Skin of body (tissue), 1 donor: ENCODE data around the gene CNNM1. TPM values are rescaled to one million over a fixed set of nuclear protein-coding genes. Genes with fewer than 3 reads are reported as not detected.

ENCODE experiments used
- total RNA-seq: library from RNA; depleted of rRNA; stranded (reverse); fragments of >200 nt; gene quantifications from one replicate; pipeline ENCODE4 v1.2.3, GENCODE V29; 2014

CNNM1 gene
- total RNA-seq, 1 donor from 2014 or later: 0.20 TPM

Other genes with a start within 250 kb of the CNNM1 start
- gene HPSE2, start 93.5 kb upstream of the CNNM1 start, total RNA-seq: 3.1 TPM
- gene GOT1, start 101.3 kb downstream of the CNNM1 start, total RNA-seq: 15.2 TPM
- gene NKX2-3, start 203.6 kb downstream of the CNNM1 start, total RNA-seq: not detected